IPS-NIHi7 (cell line): ENCODE data around the gene RASA3.
"Not testable (repeated sequence)": the region's sequence is repeated elsewhere in the genome, so short reads cannot be mapped to it uniquely, and the experiment has no call there.

ENCODE experiments used
- DNase-seq: peaks from one replicate; pipeline ENCODE4 v3.0.0; 2012; ENCODE audit warnings: mixed read lengths; ENCODE audit errors: extremely low spot score

RASA3 gene

GRCh38 chr13:114002771-114003321, 129.6 kb downstream of the RASA3 start:
- DNase-seq: no peak

GRCh38 chr13:114002009-114002544, 130.3 kb downstream of the RASA3 start:
- no peak for DNase-seq

- no peak for DNase-seq
Observed at GRCh38 chr13:114001331-114002008, 131.0 kb downstream of the RASA3 start.

GRCh38 chr13:114000151-114001040, 132.0 kb downstream of the RASA3 start:
- DNase-seq: no peak

GRCh38 chr13:113999618-113999910, 132.9 kb downstream of the RASA3 start:
- DNase-seq: no peak

GRCh38 chr13:113998781-113999617, 133.4 kb downstream of the RASA3 start:
- no peak for DNase-seq

GRCh38 chr13:113997845-113998751, 134.3 kb downstream of the RASA3 start:
- DNase-seq: no peak

GRCh38 chr13:113996912-113997745, 135.3 kb downstream of the RASA3 start:
- no peak for DNase-seq

GRCh38 chr13:113996081-113996911, 136.1 kb downstream of the RASA3 start:
- no peak for DNase-seq

- no peak for DNase-seq
Observed at GRCh38 chr13:113995051-113995601, 137.3 kb downstream of the RASA3 start.

- DNase-seq: no peak
Observed at GRCh38 chr13:113992276-113993005, 140.0 kb downstream of the RASA3 start.

- no peak for DNase-seq
Observed at GRCh38 chr13:113991676-113992179, 140.7 kb downstream of the RASA3 start.

GRCh38 chr13:113991191-113991669, 141.2 kb downstream of the RASA3 start:
- DNase-seq: no peak

GRCh38 chr13:113990321-113990837, 142.0 kb downstream of the RASA3 start:
- DNase-seq: no peak

GRCh38 chr13:113989585-113990300, 142.7 kb downstream of the RASA3 start:
- no peak for DNase-seq

GRCh38 chr13:113988859-113989258, 143.6 kb downstream of the RASA3 start:
- DNase-seq: not testable (repeated sequence)

- no peak for DNase-seq
Observed at GRCh38 chr13:113982296-113982661, 150.1 kb downstream of the RASA3 start.
